ENCODE measurements around the gene DEFB124. TPM values are rescaled to one million over a fixed set of nuclear protein-coding genes. Genes with fewer than 3 reads are reported as not detected.
"Not testable (repeated sequence)": the region's sequence is repeated elsewhere in the genome, so short reads cannot be mapped to it uniquely, and the experiment has no call there.

The DEFB124 gene
- total RNA-seq, 1 experiment from 2014 or later: not detected

DNA sequence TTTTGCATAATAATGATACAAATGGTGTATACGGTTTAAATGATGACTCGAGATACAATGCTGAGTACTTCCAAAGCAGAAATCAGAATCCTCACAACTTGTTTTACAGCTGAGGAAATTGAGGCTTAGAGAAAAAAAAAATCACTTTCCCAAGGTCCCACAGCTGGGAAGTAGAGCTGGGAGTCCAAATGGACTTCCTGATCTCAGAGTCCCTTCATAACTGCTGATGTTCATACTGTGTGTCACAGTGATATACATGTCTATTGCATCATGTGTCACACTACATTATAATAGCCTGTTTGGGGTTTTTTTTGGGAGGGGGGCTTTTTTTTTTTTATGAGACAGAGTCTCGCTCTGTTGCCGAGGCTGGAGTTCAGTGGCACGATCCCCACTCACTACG is 47.8 kb upstream of the DEFB124 start:
- H3K18ac ChIP-seq (ENCODE audit: insufficient read length, low read depth, low read length): no peak overlapping the region

GRCh38 chr20:31521267-31521666 is 46.3 kb upstream of the DEFB124 start:
- H3K27me3 Mint-ChIP-seq (ENCODE audit: low read depth); H3K79me2 ChIP-seq (ENCODE audit: insufficient read depth, low read length); H4K91ac ChIP-seq (ENCODE audit: insufficient read length, low read depth, low read length); H3K23me2 ChIP-seq (ENCODE audit: insufficient read length, low read depth, low read length, poor library complexity, severe bottlenecking); H3K4me1 Mint-ChIP-seq; H3K79me1 ChIP-seq (ENCODE audit: insufficient read depth, low read depth, low read length, poor library complexity, severe bottlenecking); H3K9ac ChIP-seq (ENCODE audit: extremely low read depth, insufficient read length, low read length); H4K8ac ChIP-seq (replicated peaks; ENCODE audit: insufficient read length, low read depth, low read length); H3K23ac ChIP-seq (ENCODE audit: insufficient read length, low read depth, low read length); H3K27me3 ChIP-seq (ENCODE audit: insufficient read depth, low read length); H2AK5ac ChIP-seq (ENCODE audit: insufficient read length, low read length); H2AFZ ChIP-seq (ENCODE audit: low read length); H3K18ac ChIP-seq (ENCODE audit: insufficient read length, low read depth, low read length); H3K4ac ChIP-seq (ENCODE audit: low read depth, low read length); H2BK15ac ChIP-seq (ENCODE audit: low read depth, low read length); DNase-seq; H3K4me1 ChIP-seq (ENCODE audit: insufficient read depth, low read length); H3K9me3 ChIP-seq (ENCODE audit: control insufficient read depth, low read depth, low read length); H3K9me3 Mint-ChIP-seq; H2BK5ac ChIP-seq (ENCODE audit: insufficient read length, low read length); H2BK12ac ChIP-seq (ENCODE audit: insufficient read length, low read depth, low read length); H3T11ph ChIP-seq (ENCODE audit: low read length); H3K4me3 Mint-ChIP-seq; H2BK120ac ChIP-seq (ENCODE audit: low read depth, low read length, poor library complexity, severe bottlenecking); H3K56ac ChIP-seq (ENCODE audit: insufficient read length, low read depth, low read length); H2BK20ac ChIP-seq (ENCODE audit: low read depth, low read length, poor library complexity, severe bottlenecking); H3K14ac ChIP-seq (ENCODE audit: insufficient read depth, low read length); H3K4me2 ChIP-seq (ENCODE audit: insufficient read depth, insufficient read length, low read length); H3K27ac ChIP-seq (ENCODE audit: insufficient read length, low read depth, low read length); H4K20me1 ChIP-seq (ENCODE audit: control insufficient read depth, insufficient read depth, insufficient read length); H4K5ac ChIP-seq (ENCODE audit: insufficient read length, low read depth, low read length): not testable (repeated sequence)
- H3K36me3 Mint-ChIP-seq (ENCODE audit: insufficient read depth in 1 of 3, low read depth in 3 of 3): peaks cover 0 to 44% (median 8%) of the 10 kb centered on the region in 3 experiments
- no CpG with 5 or more reads among the region's 7 CpGs for WGBS (ENCODE audit: extremely low coverage, insufficient read length, low lambda C conversion rate)
- peak overlapping the region in 1 of 3 experiments; percentile 55; a peak in 1 of 7 replicates for H3K27ac Mint-ChIP-seq

More for the DNA sequence above, 47.8 kb upstream of the DEFB124 start:
- no peak overlapping the region for H3T11ph ChIP-seq (ENCODE audit: low read length)
- no peak overlapping the region for H4K91ac ChIP-seq (ENCODE audit: insufficient read length, low read depth, low read length)
- Mint-ChIP-seq H3K4me1 (no peaks in the 10 kb centered on the region), H3K4me3 (no peak overlapping the region), H3K36me3 (ENCODE audit: insufficient read depth in 1 of 3, low read depth in 3 of 3) (peaks cover 6 to 59% (median 20%) of the 10 kb centered on the region in 3 experiments), H3K27me3 (ENCODE audit: low read depth) (no peaks in the 10 kb centered on the region; the same call in 1 of the 2 replicates), H3K9me3 (no peaks in the 10 kb centered on the region), H3K27ac (no peak overlapping the region)
- no peak overlapping the region for H2BK20ac ChIP-seq (ENCODE audit: low read depth, low read length, poor library complexity, severe bottlenecking)
- no peak overlapping the region for H3K4ac ChIP-seq (ENCODE audit: low read depth, low read length)
- H3K9ac ChIP-seq (ENCODE audit: extremely low read depth, insufficient read length, low read length): no peak overlapping the region
- no peak overlapping the region for H3K56ac ChIP-seq (ENCODE audit: insufficient read length, low read depth, low read length)
- H3K27me3 ChIP-seq (ENCODE audit: insufficient read depth, low read length): no peaks in the 10 kb centered on the region
- TF ChIP-seq, protein P1, sequence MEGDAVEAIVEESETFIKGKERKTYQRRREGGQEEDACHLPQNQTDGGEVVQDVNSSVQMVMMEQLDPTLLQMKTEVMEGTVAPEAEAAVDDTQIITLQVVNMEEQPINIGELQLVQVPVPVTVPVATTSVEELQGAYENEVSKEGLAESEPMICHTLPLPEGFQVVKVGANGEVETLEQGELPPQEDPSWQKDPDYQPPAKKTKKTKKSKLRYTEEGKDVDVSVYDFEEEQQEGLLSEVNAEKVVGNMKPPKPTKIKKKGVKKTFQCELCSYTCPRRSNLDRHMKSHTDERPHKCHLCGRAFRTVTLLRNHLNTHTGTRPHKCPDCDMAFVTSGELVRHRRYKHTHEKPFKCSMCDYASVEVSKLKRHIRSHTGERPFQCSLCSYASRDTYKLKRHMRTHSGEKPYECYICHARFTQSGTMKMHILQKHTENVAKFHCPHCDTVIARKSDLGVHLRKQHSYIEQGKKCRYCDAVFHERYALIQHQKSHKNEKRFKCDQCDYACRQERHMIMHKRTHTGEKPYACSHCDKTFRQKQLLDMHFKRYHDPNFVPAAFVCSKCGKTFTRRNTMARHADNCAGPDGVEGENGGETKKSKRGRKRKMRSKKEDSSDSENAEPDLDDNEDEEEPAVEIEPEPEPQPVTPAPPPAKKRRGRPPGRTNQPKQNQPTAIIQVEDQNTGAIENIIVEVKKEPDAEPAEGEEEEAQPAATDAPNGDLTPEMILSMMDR (conservative IDR thresholded peaks at IDR 0.05): no peak
- no peaks in the 10 kb centered on the region for H3K79me2 ChIP-seq (ENCODE audit: insufficient read depth, low read length)
- no peaks in the 10 kb centered on the region for H3K23me2 ChIP-seq (ENCODE audit: insufficient read length, low read depth, low read length, poor library complexity, severe bottlenecking)
- H4K8ac ChIP-seq (replicated peaks; ENCODE audit: insufficient read length, low read depth, low read length): no peak overlapping the region
- H3K23ac ChIP-seq (ENCODE audit: insufficient read length, low read depth, low read length): no peak overlapping the region
- no peak overlapping the region for H2AK5ac ChIP-seq (ENCODE audit: insufficient read length, low read length)
- no peak overlapping the region for H3K4me2 ChIP-seq (ENCODE audit: insufficient read depth, insufficient read length, low read length)
- no peak overlapping the region for H3K27ac ChIP-seq (ENCODE audit: insufficient read length, low read depth, low read length)
- no peak overlapping the region for H2BK120ac ChIP-seq (ENCODE audit: low read depth, low read length, poor library complexity, severe bottlenecking)
- H3K14ac ChIP-seq (ENCODE audit: insufficient read depth, low read length): no peak overlapping the region
- DNase-seq: no peak
- H2AFZ ChIP-seq (ENCODE audit: low read length): no peak overlapping the region
- no peaks in the 10 kb centered on the region for H4K20me1 ChIP-seq (ENCODE audit: control insufficient read depth, insufficient read depth, insufficient read length)
- H3K79me1 ChIP-seq (ENCODE audit: insufficient read depth, low read depth, low read length, poor library complexity, severe bottlenecking): no peaks in the 10 kb centered on the region
- H4K5ac ChIP-seq (ENCODE audit: insufficient read length, low read depth, low read length): no peak overlapping the region
- H2BK15ac ChIP-seq (ENCODE audit: low read depth, low read length): no peak overlapping the region
- H3K4me1 ChIP-seq (ENCODE audit: insufficient read depth, low read length): no peaks in the 10 kb centered on the region
- H2BK5ac ChIP-seq (ENCODE audit: insufficient read length, low read length): no peak overlapping the region
- no peaks in the 10 kb centered on the region for H3K9me3 ChIP-seq (ENCODE audit: control insufficient read depth, low read depth, low read length)
- H2BK12ac ChIP-seq (ENCODE audit: insufficient read length, low read depth, low read length): no peak overlapping the region
- WGBS (ENCODE audit: extremely low coverage, insufficient read length, low lambda C conversion rate): no CpG with 5 or more reads among the region's 6 CpGs
